KMS-11 (cell line): Measurements from ENCODE around the gene DNAJB2.

Experiments used
- H2AFZ ChIP-seq: fragments of 200-600 bp; sonication (generic); 2 replicates; pipeline ENCODE4 v1.6.1; 2016; ENCODE audit warnings: antibody characterized with exemption, mixed run types, low read depth
- H3K27ac ChIP-seq: fragments of 200-600 bp; sonication (generic); 2 replicates; pipeline ENCODE4 v1.6.1; 2016; ENCODE audit warnings: mild to moderate bottlenecking, mixed run types
- H3K27me3 ChIP-seq: fragments of 200-600 bp; sonication (generic); 2 replicates; pipeline ENCODE4 v1.6.1; 2017; ENCODE audit warnings: mild to moderate bottlenecking, low read depth, mixed run types, moderate library complexity; ENCODE audit not compliant: insufficient read depth
- H3K36me3 ChIP-seq: fragments of 200-600 bp; sonication (generic); 2 replicates; pipeline ENCODE4 v1.6.1; 2017; ENCODE audit warnings: mild to moderate bottlenecking, mixed run types; ENCODE audit not compliant: insufficient read depth
- H3K4me1 ChIP-seq: fragments of 200-600 bp; sonication (generic); 2 replicates; pipeline ENCODE4 v1.6.1; 2016; ENCODE audit warnings: mild to moderate bottlenecking, low read depth, mixed run types; ENCODE audit not compliant: poor library complexity, severe bottlenecking
- H3K4me2 ChIP-seq: fragments of 200-600 bp; sonication (generic); 2 replicates; pipeline ENCODE4 v1.7.0; 2016; ENCODE audit warnings: mild to moderate bottlenecking, mixed run types
- H3K4me3 ChIP-seq: fragments of 200-600 bp; sonication (generic); IDR thresholded peaks from 2 replicates; pipeline ENCODE4 v1.6.1; 2017; ENCODE audit warnings: low read depth, low read length, mixed read lengths; ENCODE audit not compliant: insufficient read depth
- H3K79me2 ChIP-seq: fragments of 200-600 bp; sonication (generic); 2 replicates; pipeline ENCODE4 v1.6.1; 2016; ENCODE audit warnings: low read depth, mixed run types; ENCODE audit not compliant: insufficient read depth
- H3K9ac ChIP-seq: fragments of 200-600 bp; sonication (generic); 2 replicates; pipeline ENCODE4 v1.6.1; 2016; ENCODE audit warnings: mild to moderate bottlenecking, mixed run types
- H4K20me1 ChIP-seq: fragments of 200-600 bp; sonication (generic); 2 replicates; pipeline ENCODE4 v1.6.1; 2016; ENCODE audit warnings: mild to moderate bottlenecking, mixed run types; ENCODE audit not compliant: insufficient read depth
- TF ChIP-seq, protein P1 (sequence below): fragments of 200-600 bp; sonication (generic); conservative IDR thresholded peaks from 2 replicates; pipeline ENCODE4 v1.6.1; 2017; ENCODE audit warnings: low read depth, mild to moderate bottlenecking, antibody characterized with exemption, low read length, moderate library complexity, mixed read lengths

The DNAJB2 gene

DNA sequence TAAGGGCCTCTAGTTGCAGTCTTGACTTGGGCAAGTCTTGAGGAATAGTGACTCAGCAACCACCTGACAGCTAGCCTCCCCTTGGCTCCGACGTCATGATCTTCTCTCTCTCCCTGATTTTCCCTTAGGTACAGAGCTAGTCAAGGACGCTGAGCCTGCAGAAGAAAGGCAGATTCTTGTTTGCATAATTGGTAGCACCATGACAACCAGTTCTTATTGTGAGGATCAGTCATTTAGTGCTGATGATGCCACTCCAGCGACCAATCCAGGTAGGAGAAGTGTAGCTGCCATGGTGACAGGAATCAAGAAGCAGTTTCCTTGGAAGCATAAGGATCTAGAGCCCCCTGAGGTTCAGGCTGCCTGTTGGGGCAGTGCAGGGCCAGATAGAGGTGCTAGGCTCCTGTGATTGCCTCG, 56.2 kb downstream of the DNAJB2 start:
- TF ChIP-seq, protein P1, sequence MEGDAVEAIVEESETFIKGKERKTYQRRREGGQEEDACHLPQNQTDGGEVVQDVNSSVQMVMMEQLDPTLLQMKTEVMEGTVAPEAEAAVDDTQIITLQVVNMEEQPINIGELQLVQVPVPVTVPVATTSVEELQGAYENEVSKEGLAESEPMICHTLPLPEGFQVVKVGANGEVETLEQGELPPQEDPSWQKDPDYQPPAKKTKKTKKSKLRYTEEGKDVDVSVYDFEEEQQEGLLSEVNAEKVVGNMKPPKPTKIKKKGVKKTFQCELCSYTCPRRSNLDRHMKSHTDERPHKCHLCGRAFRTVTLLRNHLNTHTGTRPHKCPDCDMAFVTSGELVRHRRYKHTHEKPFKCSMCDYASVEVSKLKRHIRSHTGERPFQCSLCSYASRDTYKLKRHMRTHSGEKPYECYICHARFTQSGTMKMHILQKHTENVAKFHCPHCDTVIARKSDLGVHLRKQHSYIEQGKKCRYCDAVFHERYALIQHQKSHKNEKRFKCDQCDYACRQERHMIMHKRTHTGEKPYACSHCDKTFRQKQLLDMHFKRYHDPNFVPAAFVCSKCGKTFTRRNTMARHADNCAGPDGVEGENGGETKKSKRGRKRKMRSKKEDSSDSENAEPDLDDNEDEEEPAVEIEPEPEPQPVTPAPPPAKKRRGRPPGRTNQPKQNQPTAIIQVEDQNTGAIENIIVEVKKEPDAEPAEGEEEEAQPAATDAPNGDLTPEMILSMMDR: no peak
- Histone ChIP-seq H3K4me2 (no peak overlapping the region), H3K27ac (no peak overlapping the region), H3K27me3 (no peaks in the 10 kb centered on the region), H3K36me3 (no peaks in the 10 kb centered on the region), H3K4me1 (no peaks in the 10 kb centered on the region), H3K9ac (no peak overlapping the region), H3K4me3 (no peak overlapping the region), H3K79me2 (no peaks in the 10 kb centered on the region), H4K20me1 (no peaks in the 10 kb centered on the region), H2AFZ (no peak overlapping the region)
